Stimulated activated CD8-positive, alpha-beta memory T cell treated with anti-CD3 and anti-CD28 coated beads, Interleukin-7, amount 100 ng/mL, for 1 hour (primary cell): ENCODE data around the gene CATSPERB.
A peak's percentile ranks its signal among the peaks of the same experiment; 100 is the strongest.
"Not testable (repeated sequence)": the region's sequence is repeated elsewhere in the genome, so short reads cannot be mapped to it uniquely, and the experiment has no call there.

Source experiments
- DNase-seq, 2 donors: peaks; one replicate each; pipeline ENCODE4 v3.0.0-alpha.2; 2020; ENCODE audit warnings: low read depth in 2 of 2

The CATSPERB gene

GRCh38 chr14:91732439-91732838 is 553 bp upstream of the CATSPERB start:
- no peak for DNase-seq

GRCh38 chr14:91731018-91731417 is 868 bp downstream of the CATSPERB start:
- no peak for DNase-seq

- no peak for DNase-seq
These were observed 2.1 kb downstream of the CATSPERB start for GRCh38 chr14:91729756-91730155.

- DNase-seq, result no peak
These were observed 3.2 kb downstream of the CATSPERB start for GRCh38 chr14:91728616-91729183.

GRCh38 chr14:91727121-91727520 is 4.8 kb downstream of the CATSPERB start:
- DNase-seq, result no peak

- no peak for DNase-seq
These were observed 8.4 kb downstream of the CATSPERB start for GRCh38 chr14:91723501-91723900.

GRCh38 chr14:91722386-91722785 is 9.5 kb downstream of the CATSPERB start:
- DNase-seq, result no peak

GRCh38 chr14:91719839-91720238 is 12.0 kb downstream of the CATSPERB start:
- no peak for DNase-seq

- no peak for DNase-seq
These were observed 14.9 kb downstream of the CATSPERB start for GRCh38 chr14:91716999-91717398.

- DNase-seq, result peak in 1 of 2 donors; percentile 3
These were observed 17.1 kb downstream of the CATSPERB start for GRCh38 chr14:91714805-91715204.

GRCh38 chr14:91708795-91709194 is 23.1 kb downstream of the CATSPERB start:
- no peak for DNase-seq

- DNase-seq, result no peak
These were observed 24.9 kb downstream of the CATSPERB start for GRCh38 chr14:91706996-91707395.

GRCh38 chr14:91694643-91695042 is 37.2 kb downstream of the CATSPERB start:
- DNase-seq, result no peak

- DNase-seq, result no peak
These were observed 38.5 kb downstream of the CATSPERB start for GRCh38 chr14:91693346-91693745.

GRCh38 chr14:91692075-91692474 is 39.8 kb downstream of the CATSPERB start:
- DNase-seq, result no peak

- DNase-seq, result no peak
These were observed 42.3 kb downstream of the CATSPERB start for GRCh38 chr14:91689608-91690007.

GRCh38 chr14:91687436-91687835 is 44.5 kb downstream of the CATSPERB start:
- DNase-seq, result not testable (repeated sequence)

- DNase-seq, result no peak
These were observed 46.3 kb downstream of the CATSPERB start for GRCh38 chr14:91685600-91685999.

- no peak for DNase-seq
These were observed 49.9 kb downstream of the CATSPERB start for GRCh38 chr14:91681893-91682563.

- no peak for DNase-seq
These were observed 50.8 kb downstream of the CATSPERB start for GRCh38 chr14:91681118-91681517.

GRCh38 chr14:91679273-91679672 is 52.6 kb downstream of the CATSPERB start:
- DNase-seq, result no peak

- DNase-seq, result not testable (repeated sequence)
These were observed 54.2 kb downstream of the CATSPERB start for GRCh38 chr14:91677687-91678086.

GRCh38 chr14:91674911-91675310 is 57.0 kb downstream of the CATSPERB start:
- DNase-seq, result no peak

- no peak for DNase-seq
These were observed 62.0 kb downstream of the CATSPERB start for GRCh38 chr14:91669867-91670266.
